ENCODE results near the gene C1orf210.

The C1orf210 gene

GRCh38 chr1:43293896-43294760, 8.7 kb upstream of the C1orf210 start:
- DNase-seq (ENCODE audit: low spot score), result no peak

- no peak for DNase-seq (ENCODE audit: low spot score)
These were observed 7.8 kb upstream of the C1orf210 start for GRCh38 chr1:43293176-43293575.

GRCh38 chr1:43292679-43293078, 7.3 kb upstream of the C1orf210 start:
- DNase-seq (ENCODE audit: low spot score), result no peak

DNA sequence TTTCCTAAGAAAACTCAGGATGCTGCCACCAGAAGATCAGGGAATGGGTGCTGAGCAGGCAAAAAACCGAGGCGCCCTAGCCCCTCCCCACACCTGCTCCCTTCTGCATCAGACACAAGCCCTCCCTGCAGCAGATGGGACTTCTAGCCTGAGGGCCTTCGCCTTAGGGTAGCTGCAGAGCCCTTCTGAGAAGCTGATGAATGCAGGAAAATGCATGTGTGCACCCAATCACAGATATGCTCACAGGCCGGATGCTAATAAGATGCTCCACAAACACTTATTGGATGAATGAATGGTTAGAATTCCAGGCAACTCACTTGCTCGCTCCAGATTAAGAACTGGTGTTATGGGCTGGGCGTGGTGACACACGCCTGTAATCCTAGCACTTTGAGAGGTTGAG, 6.8 kb upstream of the C1orf210 start:
- DNase-seq (ENCODE audit: low spot score), result no peak

DNA sequence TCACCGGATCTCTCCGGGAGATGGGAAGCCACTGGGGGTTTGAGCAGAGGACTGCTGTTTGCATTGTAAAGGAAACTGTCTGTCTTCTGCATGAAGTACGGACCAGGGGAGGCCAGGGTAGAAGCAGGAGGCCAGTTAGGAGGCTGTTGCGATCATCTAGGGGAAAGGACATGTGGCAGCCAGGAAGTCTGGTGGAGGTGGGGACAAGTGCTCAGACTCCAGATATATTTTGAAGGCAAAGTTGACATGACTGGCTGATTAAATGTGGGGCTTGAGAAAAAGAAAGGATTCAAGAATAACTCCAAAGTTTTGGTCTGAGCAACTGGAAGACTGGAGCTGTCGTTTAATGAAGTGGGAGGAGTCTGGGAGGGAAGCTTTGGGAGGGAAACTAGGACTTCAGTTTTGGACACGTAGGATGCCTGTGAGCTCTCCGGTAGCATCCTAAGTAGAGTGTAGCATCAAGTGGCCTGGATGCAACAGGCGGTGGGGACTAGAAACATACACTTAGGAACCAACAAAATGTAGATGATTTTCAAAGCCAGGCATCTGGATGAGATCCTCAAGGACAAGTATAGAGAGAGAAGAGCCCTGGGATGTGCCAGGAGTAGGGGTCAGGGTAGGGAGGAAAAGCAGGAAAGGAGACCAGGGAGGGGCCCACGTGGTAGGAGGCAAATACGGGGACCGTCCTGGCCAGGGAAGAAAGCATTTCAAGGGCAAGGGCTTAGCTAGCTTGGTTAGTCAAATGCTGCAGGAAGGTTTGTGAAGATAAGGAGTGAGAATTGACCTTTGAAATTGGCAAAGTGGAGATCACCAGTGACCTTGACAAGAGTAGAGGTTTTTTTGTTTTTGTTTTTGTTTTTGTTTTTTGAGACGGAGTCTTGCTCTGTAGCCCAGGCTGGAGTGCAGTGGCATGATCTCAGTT, 3.7 kb upstream of the C1orf210 start:
- no peak for DNase-seq (ENCODE audit: low spot score)

DNA sequence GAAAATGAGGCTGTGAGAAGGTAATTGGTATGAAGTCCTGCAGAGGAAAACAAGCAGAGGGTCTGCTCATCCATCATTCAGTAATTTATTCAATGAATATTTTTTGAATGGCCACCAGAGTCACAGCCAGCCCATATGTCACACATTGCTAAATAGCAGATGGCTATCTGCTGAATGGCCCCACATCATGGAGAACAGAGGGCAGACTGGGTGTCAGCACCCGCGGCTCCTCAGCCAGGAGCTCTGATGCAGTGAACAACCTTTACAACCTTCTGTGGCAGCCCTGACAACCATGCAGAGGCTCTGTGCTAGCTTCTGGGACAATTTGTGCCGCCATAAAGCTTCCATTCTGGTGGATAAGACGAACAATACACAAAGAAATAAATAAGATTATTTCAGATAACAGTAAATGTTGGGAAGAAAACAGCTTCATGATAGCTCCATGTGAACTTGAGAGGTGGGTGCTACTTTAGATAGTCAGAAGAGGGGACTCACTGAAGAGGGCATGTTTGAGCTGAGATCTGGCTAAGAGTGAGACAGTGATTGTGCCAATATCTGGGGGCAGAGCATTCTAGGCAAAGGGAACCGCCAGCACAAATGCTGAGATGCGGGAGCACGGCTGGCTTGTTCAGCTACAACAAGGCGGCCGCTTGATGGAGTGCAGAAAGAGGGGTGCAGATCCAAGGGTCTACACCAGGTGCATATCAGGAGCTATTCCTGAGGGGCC, 2.8 kb upstream of the C1orf210 start:
- DNase-seq (ENCODE audit: low spot score), result no peak

DNA sequence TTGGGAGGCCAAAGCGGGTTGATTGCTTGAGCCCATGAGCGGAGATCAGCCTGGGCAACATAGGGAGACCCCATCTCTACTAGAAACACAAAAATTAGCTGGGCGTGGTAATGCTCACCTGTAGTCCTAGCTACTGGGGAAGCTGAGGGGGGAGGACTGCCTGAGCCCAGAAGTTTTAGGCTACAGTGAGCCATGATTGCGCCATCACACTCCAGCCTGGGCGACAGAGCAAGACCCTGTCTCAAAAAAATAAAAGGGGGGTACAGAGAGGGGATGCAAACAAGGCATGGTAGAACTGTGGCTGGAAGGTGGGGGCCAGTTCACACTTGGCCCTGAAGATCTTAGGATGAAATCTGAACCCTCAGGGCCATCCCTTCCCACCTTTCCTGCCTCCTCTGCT, 1.2 kb upstream of the C1orf210 start:
- DNase-seq (ENCODE audit: low spot score), result no peak

DNA sequence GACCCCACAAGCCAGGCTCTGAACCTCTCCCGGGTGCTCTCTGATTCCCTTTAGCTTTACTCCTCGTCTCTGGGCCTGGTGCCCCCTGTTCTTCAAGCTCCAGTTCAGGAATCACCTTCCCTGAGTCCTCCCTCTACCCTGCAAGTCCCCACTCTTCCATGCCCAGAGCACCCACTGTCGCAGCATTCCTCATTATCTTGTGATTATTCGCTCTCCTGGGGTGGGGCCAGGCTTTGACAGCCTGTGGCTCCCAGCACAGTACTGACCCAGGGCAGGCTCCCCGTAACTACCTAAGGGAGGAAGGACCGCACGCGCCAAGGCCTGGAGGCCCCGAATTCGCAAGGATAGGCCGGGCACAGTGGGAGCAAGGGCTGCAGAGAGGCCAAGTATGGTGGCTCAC, 734 bp upstream of the C1orf210 start:
- no peak for DNase-seq (ENCODE audit: low spot score)

- DNase-seq (ENCODE audit: low spot score), result no peak
These were observed 753 bp downstream of the C1orf210 start for GRCh38 chr1:43284546-43285110.

GRCh38 chr1:43284065-43284464, 1.3 kb downstream of the C1orf210 start:
- DNase-seq (ENCODE audit: low spot score), result no peak

DNA sequence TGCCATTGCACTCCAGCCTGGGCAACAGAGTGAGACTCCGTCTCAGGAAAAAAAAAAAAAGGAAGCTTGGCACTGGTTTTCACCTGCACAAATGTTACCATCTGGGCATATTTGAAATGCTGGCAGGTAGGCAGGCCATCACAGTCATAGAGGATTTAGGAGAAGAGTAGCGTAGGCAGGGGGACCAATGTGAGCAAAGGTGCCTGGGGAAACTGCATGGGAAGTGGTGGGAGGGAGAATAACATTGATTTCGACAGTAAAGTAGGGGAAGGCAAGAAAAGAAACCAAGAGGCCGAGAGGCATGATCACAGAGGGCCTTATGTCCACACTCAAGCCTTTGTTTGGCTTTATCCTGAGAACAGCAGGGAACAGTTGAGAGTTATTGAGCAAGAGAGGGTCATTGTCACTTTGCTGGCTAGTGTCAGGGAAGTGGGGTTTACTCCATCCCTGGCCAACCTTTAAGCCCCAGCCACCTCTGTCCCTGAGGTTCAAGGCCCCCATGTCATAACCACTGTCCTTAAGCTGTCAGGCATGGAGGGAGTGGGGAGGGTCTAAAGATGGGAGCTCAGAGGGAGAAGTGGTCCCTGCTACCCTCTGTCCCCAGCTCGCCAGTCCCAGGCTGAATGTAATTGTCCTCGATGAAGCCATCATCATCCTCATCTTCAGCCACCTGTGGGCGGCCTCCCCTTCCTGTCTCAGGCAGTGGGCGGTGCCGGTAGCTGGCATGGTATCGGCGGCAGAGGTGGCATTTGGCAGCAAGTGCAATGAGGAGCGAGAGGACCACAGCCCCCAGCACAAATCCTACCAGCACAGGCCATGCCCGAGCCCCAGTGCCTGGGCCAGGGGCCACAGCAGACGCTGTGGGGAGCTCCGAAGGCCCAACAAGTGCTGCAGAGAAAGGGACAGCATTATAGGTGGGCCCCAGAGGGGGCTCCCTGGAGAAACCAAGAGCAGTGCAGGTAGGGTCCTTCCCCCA, 2.9 kb downstream of the C1orf210 start:
- DNase-seq (ENCODE audit: low spot score), result no peak

DNA sequence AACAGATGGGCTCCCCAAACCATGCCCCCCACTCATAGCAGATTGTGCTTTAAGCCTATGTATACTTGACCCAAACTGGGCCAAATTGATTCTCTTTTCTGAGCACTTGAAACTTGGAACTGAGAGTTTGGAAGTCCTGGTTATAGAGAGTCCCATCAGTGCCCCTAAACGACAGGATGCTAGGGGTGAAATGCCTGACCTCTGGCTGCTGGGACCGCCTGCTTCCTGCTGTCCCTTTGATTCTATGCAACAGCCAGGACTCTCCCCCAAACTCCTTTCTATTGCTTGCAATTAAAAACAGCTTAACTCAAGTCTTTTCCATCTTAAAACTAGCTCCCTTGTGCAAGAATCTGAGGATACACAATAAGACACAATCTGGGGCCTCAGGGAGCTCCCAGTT, 4.7 kb downstream of the C1orf210 start:
- DNase-seq (ENCODE audit: low spot score), result no peak

DNA sequence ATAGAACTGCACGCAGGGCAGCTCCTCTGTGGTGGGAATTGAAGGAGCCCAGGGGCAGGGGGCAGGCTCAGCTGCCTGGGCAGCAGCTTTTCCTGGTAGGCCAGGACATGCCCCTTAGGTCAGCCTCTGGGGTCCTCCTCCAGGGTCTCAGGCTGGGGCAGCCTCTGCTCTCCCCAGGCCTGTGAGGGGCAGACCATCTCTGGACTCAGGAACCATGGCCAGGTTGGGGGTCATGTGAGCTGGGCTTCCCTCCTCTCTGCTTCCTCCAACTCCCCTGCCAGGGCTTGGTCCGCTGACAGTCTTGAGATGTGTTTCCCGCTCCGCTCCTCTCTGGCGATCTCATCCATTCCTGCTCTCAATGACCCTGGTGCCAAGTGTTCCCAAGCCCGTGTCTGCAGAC, 5.7 kb downstream of the C1orf210 start:
- DNase-seq (ENCODE audit: low spot score), result no peak

- no peak for DNase-seq (ENCODE audit: low spot score)
These were observed 6.2 kb downstream of the C1orf210 start for GRCh38 chr1:43279161-43279560.

- no peak for DNase-seq (ENCODE audit: low spot score)
These were observed 8.1 kb downstream of the C1orf210 start for GRCh38 chr1:43277116-43277876.

DNA sequence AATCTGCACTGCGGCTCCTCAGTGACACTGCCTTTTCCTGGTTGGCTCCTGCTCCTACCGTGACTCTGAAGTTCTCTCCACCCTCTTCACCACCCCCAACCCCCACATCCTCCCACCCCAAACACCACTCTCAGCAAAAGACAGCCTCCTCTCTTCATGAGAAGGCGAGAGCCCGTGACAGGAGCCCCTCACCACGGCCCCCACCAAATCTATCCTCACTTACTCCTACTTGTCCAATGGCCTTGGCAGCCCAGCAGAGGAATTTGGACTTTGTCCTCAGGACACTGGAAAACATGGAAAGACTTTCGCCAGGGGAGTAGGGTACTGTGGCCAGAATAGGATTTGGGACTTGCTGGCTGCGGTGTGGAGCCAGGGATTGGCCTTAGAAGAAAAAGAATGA, 8.7 kb downstream of the C1orf210 start:
- DNase-seq (ENCODE audit: low spot score), result no peak

DNA sequence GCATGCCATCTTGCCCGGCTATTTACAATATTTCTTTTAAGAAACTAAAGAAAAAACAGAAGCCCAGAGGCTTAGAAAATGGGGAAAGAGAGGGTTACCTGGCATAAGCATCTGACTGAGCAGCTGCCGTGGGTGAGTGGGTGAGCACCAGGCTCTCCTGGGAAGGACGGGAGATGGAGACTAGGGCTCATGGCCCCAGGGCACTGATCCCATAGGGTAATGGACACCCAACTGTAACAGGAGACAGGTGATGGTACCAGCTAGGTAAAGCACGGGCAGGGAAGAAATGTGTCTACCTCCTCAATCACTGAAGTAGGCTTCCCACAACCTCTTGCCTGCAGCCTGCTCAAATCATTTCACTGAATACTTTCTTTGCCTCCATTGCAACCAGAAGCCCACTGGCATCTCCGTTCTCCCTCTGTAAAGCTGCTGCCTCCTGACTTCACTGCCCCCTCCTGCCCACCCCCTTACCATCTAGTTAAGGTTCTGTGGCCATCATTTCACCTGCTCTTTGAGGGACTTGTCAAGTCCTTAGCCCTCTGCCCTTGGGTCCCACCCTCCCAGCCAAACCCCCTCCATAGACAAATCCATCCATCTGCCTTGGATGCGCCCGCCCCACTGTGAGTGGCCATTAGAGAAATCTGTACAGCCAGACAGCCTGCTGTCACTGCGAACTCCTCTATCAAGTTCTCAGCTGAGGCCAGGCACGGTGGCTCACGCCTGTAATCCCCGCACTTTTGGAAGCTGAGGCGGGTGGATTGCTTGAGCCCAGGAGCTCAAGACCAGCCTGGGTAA, 9.4 kb downstream of the C1orf210 start:
- no peak for DNase-seq (ENCODE audit: low spot score)

DNA sequence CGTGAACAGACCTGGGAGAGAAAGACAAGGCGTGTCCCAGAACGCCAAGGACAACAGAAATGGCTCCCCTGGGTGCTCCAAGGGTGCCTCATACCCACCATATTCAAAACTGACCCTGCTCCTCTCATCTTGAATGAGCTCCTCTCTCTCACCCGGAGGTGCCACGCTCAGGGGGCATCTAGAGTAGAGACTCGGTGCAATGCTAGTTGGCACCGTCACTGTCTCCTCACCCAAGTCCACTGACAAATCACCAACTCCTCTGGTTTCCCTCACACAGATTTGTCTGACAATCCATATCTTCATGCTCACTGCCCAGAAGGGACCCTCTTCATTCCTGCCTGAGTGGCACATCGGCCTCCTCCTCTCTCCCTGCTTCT, 10.6 kb downstream of the C1orf210 start:
- DNase-seq (ENCODE audit: low spot score), result no peak

- no peak for DNase-seq (ENCODE audit: low spot score)
These were observed 11.1 kb downstream of the C1orf210 start for GRCh38 chr1:43274125-43274803.

Data from AG08396 (cell line).